ENCODE data around the gene SDHAF3.
"Not testable (repeated sequence)": the region's sequence is repeated elsewhere in the genome, so short reads cannot be mapped to it uniquely, and the experiment has no call there.

SDHAF3 gene

GRCh38 chr7:97117372-97118188, at the start of gene SDHAF3:
TSS of gene SDHAF3 (plus strand) at chr7:97117698. CDS start at chr7:97117724, 26 bp downstream.
- peak; percentile 98 for DNase-seq

GRCh38 chr7:97072025-97072424, 45.5 kb upstream of the SDHAF3 start:
- DNase-seq, result not testable (repeated sequence)

GRCh38 chr7:97075928-97076327, 41.6 kb upstream of the SDHAF3 start:
- DNase-seq, result no peak

- DNase-seq, result no peak
Measured at GRCh38 chr7:97078023-97078969, 39.2 kb upstream of the SDHAF3 start.

- no peak for DNase-seq
Measured at GRCh38 chr7:97079300-97079699, 38.2 kb upstream of the SDHAF3 start.

- no peak for DNase-seq
Measured at GRCh38 chr7:97081521-97082300, 35.8 kb upstream of the SDHAF3 start.

GRCh38 chr7:97088364-97088763, 29.1 kb upstream of the SDHAF3 start:
- DNase-seq, result no peak

- no peak for DNase-seq
Measured at GRCh38 chr7:97089771-97090170, 27.7 kb upstream of the SDHAF3 start.

- DNase-seq, result no peak
Measured at GRCh38 chr7:97090761-97091353, 26.6 kb upstream of the SDHAF3 start.

- no peak for DNase-seq
Measured at GRCh38 chr7:97094284-97094930, 23.1 kb upstream of the SDHAF3 start.

GRCh38 chr7:97096037-97096436, 21.5 kb upstream of the SDHAF3 start:
- no peak for DNase-seq

GRCh38 chr7:97096661-97097060, 20.8 kb upstream of the SDHAF3 start:
- DNase-seq, result no peak

- DNase-seq, result peak; percentile 71
Measured at GRCh38 chr7:97104719-97105238, 12.7 kb upstream of the SDHAF3 start.

- DNase-seq, result no peak
Measured at GRCh38 chr7:97107192-97107800, 10.2 kb upstream of the SDHAF3 start.

GRCh38 chr7:97116308-97116707, 1.2 kb upstream of the SDHAF3 start:
- DNase-seq, result peak; percentile 79

GRCh38 chr7:97117035-97117371, 495 bp upstream of the SDHAF3 start:
- no peak for DNase-seq

- no peak for DNase-seq
Measured at GRCh38 chr7:97118306-97118917, 914 bp downstream of the SDHAF3 start.

GRCh38 chr7:97119747-97120146, 2.2 kb downstream of the SDHAF3 start:
- DNase-seq, result no peak

GRCh38 chr7:97120713-97121457, 3.4 kb downstream of the SDHAF3 start:
- DNase-seq, result no peak

- DNase-seq, result not testable (repeated sequence)
Measured at GRCh38 chr7:97123115-97123514, 5.6 kb downstream of the SDHAF3 start.
